ENCODE measurements around the gene ZSCAN22.

DNA sequence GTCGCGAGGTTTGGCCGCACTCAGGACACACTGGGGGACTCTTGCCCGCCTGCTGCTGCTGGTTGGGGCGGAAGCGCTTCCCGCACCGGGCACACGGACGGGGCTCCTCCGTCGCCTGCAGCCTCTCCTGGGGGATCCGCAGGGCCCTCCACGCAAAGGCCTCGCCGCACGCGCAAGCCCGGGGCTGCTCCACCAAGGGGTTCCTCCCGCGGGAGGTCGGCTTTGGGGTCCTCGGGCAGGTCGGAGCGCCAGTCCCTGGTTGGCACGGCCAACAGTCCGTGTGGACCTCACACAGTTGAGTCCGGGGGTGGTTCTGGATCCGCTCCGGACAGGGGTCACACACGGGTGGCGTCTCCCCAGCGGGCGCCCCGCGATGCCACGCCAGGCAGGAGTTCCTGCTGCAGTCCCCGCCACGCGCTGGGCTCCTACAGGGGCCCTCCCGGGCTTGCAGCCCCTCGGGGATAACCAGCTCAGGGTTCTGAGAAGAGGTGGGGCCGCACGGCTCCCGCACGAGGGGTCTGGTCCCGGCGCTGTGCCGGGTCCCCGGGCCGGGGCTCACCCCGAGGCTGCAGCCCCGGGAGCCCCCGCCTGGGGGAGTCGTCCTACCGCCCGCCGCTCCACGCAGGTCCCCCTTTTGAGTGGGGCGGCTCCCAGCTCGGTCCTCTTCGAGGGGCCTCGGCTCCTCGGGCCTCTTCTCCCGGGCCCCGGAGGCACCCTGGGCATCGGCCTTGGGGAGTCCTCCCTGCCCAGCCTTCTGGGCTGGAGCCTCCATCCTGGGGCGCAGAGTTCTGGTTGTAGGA, 42.0 kb downstream of the ZSCAN22 start:
- TF ChIP-seq, protein P1, sequence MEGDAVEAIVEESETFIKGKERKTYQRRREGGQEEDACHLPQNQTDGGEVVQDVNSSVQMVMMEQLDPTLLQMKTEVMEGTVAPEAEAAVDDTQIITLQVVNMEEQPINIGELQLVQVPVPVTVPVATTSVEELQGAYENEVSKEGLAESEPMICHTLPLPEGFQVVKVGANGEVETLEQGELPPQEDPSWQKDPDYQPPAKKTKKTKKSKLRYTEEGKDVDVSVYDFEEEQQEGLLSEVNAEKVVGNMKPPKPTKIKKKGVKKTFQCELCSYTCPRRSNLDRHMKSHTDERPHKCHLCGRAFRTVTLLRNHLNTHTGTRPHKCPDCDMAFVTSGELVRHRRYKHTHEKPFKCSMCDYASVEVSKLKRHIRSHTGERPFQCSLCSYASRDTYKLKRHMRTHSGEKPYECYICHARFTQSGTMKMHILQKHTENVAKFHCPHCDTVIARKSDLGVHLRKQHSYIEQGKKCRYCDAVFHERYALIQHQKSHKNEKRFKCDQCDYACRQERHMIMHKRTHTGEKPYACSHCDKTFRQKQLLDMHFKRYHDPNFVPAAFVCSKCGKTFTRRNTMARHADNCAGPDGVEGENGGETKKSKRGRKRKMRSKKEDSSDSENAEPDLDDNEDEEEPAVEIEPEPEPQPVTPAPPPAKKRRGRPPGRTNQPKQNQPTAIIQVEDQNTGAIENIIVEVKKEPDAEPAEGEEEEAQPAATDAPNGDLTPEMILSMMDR (conservative IDR thresholded peaks at IDR 0.05): no peak
- no peak for TF ChIP-seq ZFX (IDR thresholded peaks at IDR 0.05)
